ENCODE measurements around the gene CD300H.

DNA sequence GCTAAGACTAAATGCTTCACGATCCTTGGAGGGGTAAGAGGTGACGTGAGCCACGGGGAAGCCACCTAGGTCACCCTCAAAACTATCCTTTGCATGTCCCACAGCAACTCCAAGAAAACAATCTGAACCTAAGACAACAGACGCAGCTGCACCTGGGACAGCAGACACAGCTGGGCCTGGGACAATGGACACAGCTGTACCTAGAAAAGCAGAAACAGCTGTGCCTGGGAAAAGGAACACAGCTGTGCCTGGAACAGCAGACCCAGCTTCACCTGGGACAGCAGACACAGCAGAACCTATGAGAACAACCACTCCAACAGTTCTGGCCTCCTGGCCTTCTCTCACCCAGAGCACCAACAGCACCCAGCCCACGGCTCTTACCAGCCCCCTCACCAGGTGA lies 36.4 kb upstream of the CD300H start:
- TF ChIP-seq POLR2A (IDR thresholded peaks at IDR 0.05), result no peak
- TF ChIP-seq CTCF (IDR thresholded peaks at IDR 0.05), result no peak
